SU-DHL-6 (cell line): ENCODE data around the gene DDX31.

Experiments used
- H2AFZ ChIP-seq: fragments of 200-600 bp; sonication (generic); 2 replicates; pipeline ENCODE4 v1.6.1; 2014; ENCODE audit warnings: low read depth, mild to moderate bottlenecking, moderate library complexity, mixed read lengths, antibody characterized with exemption, low read length; ENCODE audit not compliant: severe bottlenecking
- H3F3A ChIP-seq: fragments of 200-600 bp; shearing (Covaris generic); 2 replicates; pipeline ENCODE4 v1.6.0; 2016; ENCODE audit warnings: antibody characterized with exemption, mild to moderate bottlenecking; ENCODE audit not compliant: insufficient read depth
- H3K27ac ChIP-seq: fragments of 200-600 bp; sonication (generic); 2 replicates; pipeline ENCODE4 v1.5.1; 2016; ENCODE audit warnings: low read depth, mild to moderate bottlenecking, low read length, moderate library complexity, mixed read lengths
- H3K27me3 ChIP-seq: fragments of 200-600 bp; sonication (generic), shearing (Covaris generic); 2 replicates; pipeline ENCODE4 v1.6.0; 2014; ENCODE audit warnings: mild to moderate bottlenecking, low read length
- H3K36me3 ChIP-seq: fragments of 200-600 bp; sonication (generic); 2 replicates; pipeline ENCODE4 v1.6.1; 2014; ENCODE audit warnings: mild to moderate bottlenecking, low read length, mixed read lengths
- H3K4me2 ChIP-seq: fragments of 300-600, 200-600 bp; shearing (Covaris generic), sonication (generic); 2 replicates; pipeline ENCODE4 v1.6.0; 2014; ENCODE audit warnings: low read length, low read depth, mild to moderate bottlenecking; ENCODE audit not compliant: poor library complexity, severe bottlenecking
- H3K4me3 ChIP-seq: fragments of 200-600 bp; sonication (generic); 2 replicates; pipeline ENCODE4 v1.5.1; 2014; ENCODE audit warnings: antibody characterized with exemption, low read length, mild to moderate bottlenecking, mixed read lengths; ENCODE audit not compliant: insufficient read depth, poor library complexity, severe bottlenecking
- H3K79me2 ChIP-seq: fragments of 200-600 bp; sonication (generic); 2 replicates; pipeline ENCODE4 v1.6.1; 2014; ENCODE audit warnings: mild to moderate bottlenecking, low read length, moderate library complexity; ENCODE audit not compliant: insufficient read depth
- H3K9ac ChIP-seq: fragments of 200-600 bp; sonication (generic); 2 replicates; pipeline ENCODE4 v1.7.0; 2014; ENCODE audit warnings: mild to moderate bottlenecking, low read length
- H3K9me2 ChIP-seq: fragments of 200-600 bp; sonication (generic); replicated peaks from 2 replicates; pipeline ENCODE4 v1.6.1; 2014; ENCODE audit warnings: low read length; ENCODE audit not compliant: insufficient read depth
- H3K9me3 ChIP-seq: fragments of 200-600 bp; sonication (generic); 2 replicates; pipeline ENCODE4 v1.6.1; 2014; ENCODE audit warnings: low read length, mixed read lengths; ENCODE audit not compliant: insufficient read depth
- H4K20me1 ChIP-seq: fragments of 200-600 bp; sonication (generic); 2 replicates; pipeline ENCODE4 v1.6.1; 2014; ENCODE audit warnings: low read depth, mild to moderate bottlenecking, antibody characterized with exemption, low read length, moderate library complexity, mixed read lengths
- CTCF ChIP-seq: fragments of 200-600 bp; sonication (generic); IDR thresholded peaks from one replicate; pipeline ENCODE4 v1.5.1; 2017; ENCODE audit warnings: antibody characterized with exemption, mild to moderate bottlenecking, low read length, moderate library complexity; ENCODE audit not compliant: insufficient read depth, poor library complexity, severe bottlenecking
- EZH2phosphoT487 ChIP-seq: fragments of 200-600 bp; sonication (generic), shearing (Covaris generic); conservative IDR thresholded peaks from 2 replicates; pipeline ENCODE4 v1.6.1; 2018; ENCODE audit warnings: mild to moderate bottlenecking, antibody characterized with exemption, low read length, moderate library complexity, mixed read lengths

DDX31 gene

DNA sequence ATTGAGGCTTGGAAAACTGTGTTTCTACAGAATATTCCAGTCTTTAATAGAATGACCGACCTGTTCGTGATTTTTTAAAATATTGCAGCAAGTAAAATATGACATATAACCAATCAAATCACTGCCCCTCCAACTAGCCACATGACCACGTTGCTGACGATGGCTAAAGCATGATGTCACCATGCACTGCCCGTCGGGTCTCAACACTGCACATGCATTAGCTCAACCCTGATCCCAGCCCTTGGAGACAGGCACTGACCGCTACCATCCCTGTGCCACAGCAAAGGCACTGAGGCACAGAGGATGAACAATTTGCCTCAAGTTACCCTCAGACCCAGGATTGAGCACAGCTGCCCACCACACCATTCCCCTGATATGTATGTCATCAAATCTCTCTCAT, 13.5 kb downstream of the DDX31 start:
- Histone ChIP-seq H3K9me3 (no peaks in the 10 kb centered on the region), H3F3A (no peaks in the 10 kb centered on the region), H3K27me3 (no peaks in the 10 kb centered on the region), H3K79me2 (no peaks in the 10 kb centered on the region), H3K9ac (no peak overlapping the region), H3K9me2 (no peaks in the 10 kb centered on the region), H3K4me3 (no peak overlapping the region), H4K20me1 (0 out of 2 replicates have a peak, but pooled peaks cover 4% of the 10 kb centered on the region), H3K4me2 (no peak overlapping the region), H3K36me3 (peaks cover 16% of the 10 kb centered on the region; the same call in 1 of the 2 replicates), H2AFZ (no peak overlapping the region), H3K27ac (no peak overlapping the region)
- no peak for TF ChIP-seq EZH2phosphoT487
- TF ChIP-seq CTCF, result no peak

GRCh38 chr9:132651259-132651658, 18.5 kb downstream of the DDX31 start:
- Histone ChIP-seq H3F3A (no peaks in the 10 kb centered on the region), H2AFZ (no peak overlapping the region), H3K9me3 (no peaks in the 10 kb centered on the region), H3K27ac (no peak overlapping the region), H4K20me1 (0 out of 2 replicates have a peak, but pooled peaks cover 4% of the 10 kb centered on the region), H3K4me3 (no peak overlapping the region), H3K4me2 (no peak overlapping the region), H3K36me3 (peaks cover 11% of the 10 kb centered on the region; the same call in 1 of the 2 replicates), H3K9me2 (no peaks in the 10 kb centered on the region), H3K9ac (no peak overlapping the region), H3K79me2 (no peaks in the 10 kb centered on the region), H3K27me3 (no peaks in the 10 kb centered on the region)
- TF ChIP-seq EZH2phosphoT487 (no peak), CTCF (no peak)

- Histone ChIP-seq H3K36me3 (peaks cover 8% of the 10 kb centered on the region; the same call in 1 of the 2 replicates), H2AFZ (no peak overlapping the region)
Observed at GRCh38 chr9:132648685-132649084, 21.1 kb downstream of the DDX31 start.

More at GRCh38 chr9:132648685-132649084, 21.1 kb downstream of the DDX31 start:
- Histone ChIP-seq H3K4me3 (no peak overlapping the region), H3K4me2 (no peak overlapping the region), H3F3A (no peaks in the 10 kb centered on the region), H3K9ac (no peak overlapping the region), H3K79me2 (no peaks in the 10 kb centered on the region), H3K27ac (no peak overlapping the region), H3K9me3 (no peaks in the 10 kb centered on the region), H3K27me3 (no peaks in the 10 kb centered on the region), H4K20me1 (0 out of 2 replicates have a peak, but pooled peaks cover 1% of the 10 kb centered on the region), H3K9me2 (no peaks in the 10 kb centered on the region)
- TF ChIP-seq CTCF (no peak), EZH2phosphoT487 (no peak)
